Cardiac fibroblast (primary cell): ENCODE data around the gene TPBG.
"Not testable (repeated sequence)": the region's sequence is repeated elsewhere in the genome, so short reads cannot be mapped to it uniquely, and the experiment has no call there.

ENCODE experiments used
- DNase-seq, 2 donors: peaks; one replicate each; pipeline versions ENCODE4 v3.0.0 to v3.0.0-alpha.2; 2010; ENCODE audit warnings: low read depth in 2 of 2
- H3K4me3 ChIP-seq, 2 donors: replicated peaks in 1 of 2; 1 replicate in 1 of 2; 2 replicates in 1 of 2; pipeline ENCODE4 v1.5.1; 2011; ENCODE audit warnings: low read depth in 2 of 2, low read length in 2 of 2, mild to moderate bottlenecking in 2 of 2, moderate library complexity in 1 of 2
- CTCF ChIP-seq: IDR thresholded peaks from one replicate; pipeline ENCODE4 v1.5.1; 2011; ENCODE audit warnings: low read depth, mild to moderate bottlenecking, low read length, inconsistent platforms

The TPBG gene

GRCh38 chr6:82374516-82374915, 10.9 kb downstream of the TPBG start:
- no peak for TF ChIP-seq CTCF
- peak in 1 of 2 donors; percentile 36 for DNase-seq
- H3K4me3 ChIP-seq, result no peak overlapping the region

- H3K4me3 ChIP-seq, result no peak overlapping the region
- no peak for DNase-seq
- TF ChIP-seq CTCF, result no peak
These were observed 13.0 kb downstream of the TPBG start for GRCh38 chr6:82376636-82377035.

- DNase-seq, result no peak
- TF ChIP-seq CTCF, result no peak
- no peak overlapping the region for H3K4me3 ChIP-seq
These were observed 17.1 kb downstream of the TPBG start for GRCh38 chr6:82380566-82381185.

GRCh38 chr6:82381278-82381677, 17.7 kb downstream of the TPBG start:
- peak in 1 of 2 donors; percentile 14 for DNase-seq
- H3K4me3 ChIP-seq, result no peak overlapping the region
- TF ChIP-seq CTCF, result no peak

GRCh38 chr6:82385102-82385501, 21.5 kb downstream of the TPBG start:
- H3K4me3 ChIP-seq, result no peak overlapping the region
- no peak for DNase-seq
- no peak for TF ChIP-seq CTCF

- DNase-seq, result no peak
- no peak for TF ChIP-seq CTCF
- H3K4me3 ChIP-seq, result no peak overlapping the region
These were observed 21.9 kb downstream of the TPBG start for GRCh38 chr6:82385546-82385945.

- TF ChIP-seq CTCF, result no peak
- H3K4me3 ChIP-seq, result no peak overlapping the region
- DNase-seq, result no peak
These were observed 22.3 kb downstream of the TPBG start for GRCh38 chr6:82385961-82386360.

GRCh38 chr6:82394770-82395169, 31.2 kb downstream of the TPBG start:
- not testable (repeated sequence) for H3K4me3 ChIP-seq, DNase-seq
